BJ (cell line): ENCODE data around the gene OR11H6. TPM values are rescaled to one million over a fixed set of nuclear protein-coding genes. Genes with fewer than 3 reads are reported as not detected.
"Not testable (repeated sequence)": the region's sequence is repeated elsewhere in the genome, so short reads cannot be mapped to it uniquely, and the experiment has no call there.

Experiments
- CTCF ChIA-PET: fragments of 350-600 bp; formaldehyde crosslinking; extraction: SDS; loops from one replicate; lab custom pipeline; 2021; ENCODE audit warnings: antibody characterized with exemption, inconsistent platforms; lab: Yijun Ruan, JAX
- POLR2A ChIA-PET: fragments of 300-600 bp; sonication (Branson Sonifier 250); formaldehyde crosslinking; extraction: SDS; loops from one replicate; lab custom pipeline; 2021; ENCODE audit warnings: antibody characterized with exemption; lab: Charles Lee
- DNase-seq: peaks from one replicate; pipeline ENCODE4 v3.0.0-alpha.2; 2011; ENCODE audit warnings: low read depth
- H3K27me3 ChIP-seq: 2 replicates; pipeline ENCODE4 v1.6.0; 2011; ENCODE audit warnings: low read length; ENCODE audit not compliant: control insufficient read depth, insufficient read depth
- H3K36me3 ChIP-seq: 2 replicates; pipeline ENCODE4 v1.5.1; 2011; ENCODE audit warnings: low read length; ENCODE audit not compliant: control insufficient read depth, insufficient read depth
- H3K4me3 ChIP-seq: 2 replicates; pipeline ENCODE4 v1.5.1; 2011; ENCODE audit warnings: low read depth, mild to moderate bottlenecking, control low read depth, low read length
- polyA minus RNA-seq: library from RNA; depleted of rRNA, polyadenylated mRNA; stranded (reverse); fragments of >200 nt; gene quantifications from 2 replicates; pipeline ENCODE4 v1.2.3, GENCODE V29; 2011; rRNA and poly(A)+ RNA removed
- polyA plus RNA-seq: library from polyadenylated mRNA; depleted of rRNA; stranded (reverse); fragments of >200 nt; gene quantifications from 2 replicates; pipeline ENCODE4 v1.2.3, GENCODE V29; 2011; rRNA removed
- TF ChIP-seq, protein P1 (sequence below): IDR thresholded peaks from 2 replicates; pipeline ENCODE4 v1.5.1; 2011; ENCODE audit warnings: low read depth, mild to moderate bottlenecking, control low read depth, inconsistent platforms, low read length, moderate library complexity; ENCODE audit not compliant: insufficient read depth

OR11H6 gene, protein sequence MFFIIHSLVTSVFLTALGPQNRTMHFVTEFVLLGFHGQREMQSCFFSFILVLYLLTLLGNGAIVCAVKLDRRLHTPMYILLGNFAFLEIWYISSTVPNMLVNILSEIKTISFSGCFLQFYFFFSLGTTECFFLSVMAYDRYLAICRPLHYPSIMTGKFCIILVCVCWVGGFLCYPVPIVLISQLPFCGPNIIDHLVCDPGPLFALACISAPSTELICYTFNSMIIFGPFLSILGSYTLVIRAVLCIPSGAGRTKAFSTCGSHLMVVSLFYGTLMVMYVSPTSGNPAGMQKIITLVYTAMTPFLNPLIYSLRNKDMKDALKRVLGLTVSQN
- polyA plus RNA-seq (not detected in 2 replicates), polyA minus RNA-seq (not detected in 2 replicates)

GRCh38 chr14:20223410-20223809 is at the start of gene OR11H6:
OR11H6 (plus strand) TSS chr14:20223710; CDS start chr14:20223710, 0 bp downstream.
- Histone ChIP-seq H3K27me3 (no peaks in the 10 kb centered on the region), H3K36me3 (no peaks in the 10 kb centered on the region), H3K4me3 (no peak within 1 kb of the TSS)
- POLR2A ChIA-PET = no interaction called here
- TF ChIP-seq, protein P1, sequence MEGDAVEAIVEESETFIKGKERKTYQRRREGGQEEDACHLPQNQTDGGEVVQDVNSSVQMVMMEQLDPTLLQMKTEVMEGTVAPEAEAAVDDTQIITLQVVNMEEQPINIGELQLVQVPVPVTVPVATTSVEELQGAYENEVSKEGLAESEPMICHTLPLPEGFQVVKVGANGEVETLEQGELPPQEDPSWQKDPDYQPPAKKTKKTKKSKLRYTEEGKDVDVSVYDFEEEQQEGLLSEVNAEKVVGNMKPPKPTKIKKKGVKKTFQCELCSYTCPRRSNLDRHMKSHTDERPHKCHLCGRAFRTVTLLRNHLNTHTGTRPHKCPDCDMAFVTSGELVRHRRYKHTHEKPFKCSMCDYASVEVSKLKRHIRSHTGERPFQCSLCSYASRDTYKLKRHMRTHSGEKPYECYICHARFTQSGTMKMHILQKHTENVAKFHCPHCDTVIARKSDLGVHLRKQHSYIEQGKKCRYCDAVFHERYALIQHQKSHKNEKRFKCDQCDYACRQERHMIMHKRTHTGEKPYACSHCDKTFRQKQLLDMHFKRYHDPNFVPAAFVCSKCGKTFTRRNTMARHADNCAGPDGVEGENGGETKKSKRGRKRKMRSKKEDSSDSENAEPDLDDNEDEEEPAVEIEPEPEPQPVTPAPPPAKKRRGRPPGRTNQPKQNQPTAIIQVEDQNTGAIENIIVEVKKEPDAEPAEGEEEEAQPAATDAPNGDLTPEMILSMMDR = no peak
- CTCF ChIA-PET = no interaction called here
- no peak for DNase-seq

- DNase-seq, CTCF ChIA-PET, POLR2A ChIA-PET, H3K36me3 ChIP-seq, H3K4me3 ChIP-seq, H3K27me3 ChIP-seq: not testable (repeated sequence)
Measured at GRCh38 chr14:20174205-20174604, 49.3 kb upstream of the OR11H6 start.

DNA sequence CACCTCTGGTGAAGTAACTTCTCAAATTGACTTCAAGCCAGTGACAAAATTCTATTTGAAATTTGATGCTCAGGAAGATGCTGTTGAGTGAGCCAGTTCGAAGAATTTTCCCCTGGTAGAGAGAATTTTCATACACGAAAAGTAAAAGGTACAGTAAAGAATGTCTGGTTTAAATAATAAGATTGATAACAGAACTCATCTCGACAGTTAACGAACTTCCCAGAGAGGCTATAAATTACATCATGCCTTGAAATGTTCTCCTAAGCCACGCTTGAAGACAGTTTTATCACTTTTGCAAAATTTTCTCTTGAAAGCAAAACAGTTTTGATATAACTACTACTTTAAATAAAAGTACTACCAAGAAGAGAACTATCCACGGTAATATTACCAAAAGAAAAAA is 47.2 kb upstream of the OR11H6 start:
- TF ChIP-seq, protein P1 = no peak
- DNase-seq = no peak
- POLR2A ChIA-PET = no interaction called here
- CTCF ChIA-PET = no interaction called here
- no peaks in the 10 kb centered on the region for H3K36me3 ChIP-seq
- H3K27me3 ChIP-seq = no peaks in the 10 kb centered on the region
- H3K4me3 ChIP-seq = no peak overlapping the region

- no peaks in the 10 kb centered on the region for H3K27me3 ChIP-seq
- TF ChIP-seq, protein P1 = no peak
- no peak overlapping the region for H3K4me3 ChIP-seq
- ChIA-PET CTCF (interaction anchor here (0.6 kb wide), 1 partner anchor 16 kb away, joined by 3 read pairs; no protein-coding TSS in a partner anchor), POLR2A (no interaction called here)
- no peaks in the 10 kb centered on the region for H3K36me3 ChIP-seq
- DNase-seq = no peak
Measured at GRCh38 chr14:20177433-20177974, 46.0 kb upstream of the OR11H6 start.

GRCh38 chr14:20179218-20179617 is 44.3 kb upstream of the OR11H6 start:
- ChIA-PET CTCF (no interaction called here), POLR2A (no interaction called here)

More at GRCh38 chr14:20179218-20179617, 44.3 kb upstream of the OR11H6 start:
- Histone ChIP-seq H3K27me3 (no peaks in the 10 kb centered on the region), H3K36me3 (no peaks in the 10 kb centered on the region), H3K4me3 (no peak overlapping the region)
- TF ChIP-seq, protein P1 = no peak
- DNase-seq = no peak
